IMR-90 (cell line): ENCODE measurements around the gene TMEM117. TPM values are rescaled to one million over a fixed set of nuclear protein-coding genes. Genes with fewer than 3 reads are reported as not detected.

Source experiments
- ATAC-seq: fragments of 200-7000 bp; cut with Tn5 transposase; 2 replicates; pipeline ENCODE4 v1.9.1; 2020; ENCODE audit warnings: low read depth, mild to moderate bottlenecking, moderate library complexity
- BruUV-seq: library from RNA; stranded (reverse); fragments of 400-500 nt; replicated peaks from 2 replicates; lab custom pipeline; 2021; lab: Mats Ljungman, UMichigan
- CTCF ChIA-PET: fragments of 300-600 bp; formaldehyde crosslinking; extraction: SDS; loops from one replicate; lab custom pipeline; 2021; ENCODE audit warnings: antibody characterized with exemption; lab: Yijun Ruan, JAX
- POLR2A ChIA-PET: fragments of 300-600 bp; sonication (Branson Sonifier 250); formaldehyde crosslinking; loops from one replicate; lab custom pipeline; 2022; ENCODE audit warnings: antibody characterized with exemption; ENCODE audit not compliant: unreplicated experiment; lab: Charles Lee
- DNase-seq: peaks from one replicate; pipeline ENCODE4 v3.0.0; 2013
- H2AFZ ChIP-seq: replicated peaks from 2 replicates; pipeline ENCODE3; 2013; ENCODE audit warnings: low read length, mild to moderate bottlenecking; ENCODE audit not compliant: poor library complexity
- H2AK5ac ChIP-seq: 2 replicates; pipeline ENCODE4 v1.6.1; 2013; ENCODE audit warnings: low read depth, low read length, inconsistent platforms
- H2AK9ac ChIP-seq: replicated peaks from 2 replicates; pipeline ENCODE3; 2013; ENCODE audit warnings: mild to moderate bottlenecking, low read depth, low read length, moderate library complexity; ENCODE audit not compliant: poor library complexity
- H2BK120ac ChIP-seq: 2 replicates; pipeline ENCODE4 v1.6.1; 2013; ENCODE audit warnings: low read depth, low read length, inconsistent platforms
- H2BK15ac ChIP-seq: 3 replicates; pipeline ENCODE4 v1.6.1; 2013; ENCODE audit warnings: low read depth, low read length, inconsistent platforms
- H2BK20ac ChIP-seq: 2 replicates; pipeline ENCODE4 v1.6.1; 2013; ENCODE audit warnings: low read depth, mild to moderate bottlenecking, inconsistent platforms, low read length, moderate library complexity
- H2BK5ac ChIP-seq: 2 replicates; pipeline ENCODE4 v1.6.1; 2013; ENCODE audit warnings: mild to moderate bottlenecking, low read depth, low read length, inconsistent platforms; ENCODE audit not compliant: poor library complexity, severe bottlenecking
- H3K14ac ChIP-seq: replicated peaks from 2 replicates; pipeline ENCODE4 v1.6.1; 2013; ENCODE audit warnings: low read depth, low read length, inconsistent platforms
- H3K18ac ChIP-seq: 2 replicates; pipeline ENCODE4 v1.6.1; 2013; ENCODE audit warnings: low read depth, low read length, control low read depth
- H3K23ac ChIP-seq: 2 replicates; pipeline ENCODE4 v1.6.1; 2013; ENCODE audit warnings: low read depth, low read length, inconsistent platforms
- H3K27ac ChIP-seq: 2 replicates; pipeline ENCODE4 v1.5.1; 2013; ENCODE audit warnings: mild to moderate bottlenecking, control low read depth, low read length; ENCODE audit not compliant: insufficient read depth
- H3K27me3 ChIP-seq: 2 replicates; pipeline ENCODE4 v1.6.1; 2013; ENCODE audit warnings: low read length; ENCODE audit not compliant: control insufficient read depth, insufficient read depth
- H3K36me3 ChIP-seq: 2 replicates; pipeline ENCODE4 v1.6.1; 2013; ENCODE audit warnings: low read length, mixed read lengths; ENCODE audit not compliant: control insufficient read depth, insufficient read depth
- H3K4ac ChIP-seq: 2 replicates; pipeline ENCODE4 v1.6.1; 2013; ENCODE audit warnings: low read depth, low read length, inconsistent platforms
- H3K4me1 ChIP-seq: 2 replicates; pipeline ENCODE4 v1.6.1; 2013; ENCODE audit warnings: low read length, mixed read lengths; ENCODE audit not compliant: control insufficient read depth, insufficient read depth
- H3K4me2 ChIP-seq: 2 replicates; pipeline ENCODE4 v1.6.1; 2013; ENCODE audit warnings: low read depth, mild to moderate bottlenecking, control low read depth, low read length, moderate library complexity
- H3K4me3 ChIP-seq: 2 replicates; pipeline ENCODE4 v1.5.1; 2013; ENCODE audit warnings: low read depth, mild to moderate bottlenecking, control low read depth, low read length, moderate library complexity; ENCODE audit not compliant: insufficient read depth
- H3K56ac ChIP-seq: 2 replicates; pipeline ENCODE4 v1.6.1; 2013; ENCODE audit warnings: low read length, inconsistent platforms; ENCODE audit not compliant: insufficient read depth; ENCODE audit errors: extremely low read depth
- H3K79me1 ChIP-seq, 2 experiments: 2 replicates each; pipeline ENCODE4 v1.6.1; 2013; ENCODE audit warnings: low read length in 2 of 2, inconsistent platforms in 1 of 2, low read depth in 1 of 2
- H3K9ac ChIP-seq: 2 replicates; pipeline ENCODE4 v1.6.1; 2013; ENCODE audit warnings: low read depth, low read length, control low read depth
- H3K9me1 ChIP-seq: 2 replicates; pipeline ENCODE4 v1.6.1; 2013; ENCODE audit warnings: low read length, inconsistent platforms; ENCODE audit not compliant: insufficient read depth
- H3K9me3 ChIP-seq: 2 replicates; pipeline ENCODE4 v1.6.1; 2013; ENCODE audit warnings: low read length; ENCODE audit not compliant: control insufficient read depth, insufficient read depth
- H4K20me1 ChIP-seq: 2 replicates; pipeline ENCODE4 v1.6.1; 2013; ENCODE audit warnings: low read length, inconsistent platforms; ENCODE audit not compliant: insufficient read depth
- H4K5ac ChIP-seq: 2 replicates; pipeline ENCODE4 v1.6.1; 2013; ENCODE audit warnings: mild to moderate bottlenecking, low read depth, low read length, control low read depth
- H4K8ac ChIP-seq, 2 experiments: 2 replicates each; pipeline ENCODE4 v1.6.1; 2013; ENCODE audit warnings: low read depth in 2 of 2, low read length in 2 of 2, control low read depth in 1 of 2, inconsistent platforms in 1 of 2
- H4K91ac ChIP-seq: 2 replicates; pipeline ENCODE4 v1.6.1; 2013; ENCODE audit warnings: low read depth, low read length, inconsistent platforms; ENCODE audit not compliant: insufficient read depth
- FOS ChIP-seq: fragments of 150-350 bp; IDR thresholded peaks from 2 replicates; pipeline ENCODE4 v1.6.1; 2016; ENCODE audit warnings: low read depth, low read length
- MAZ ChIP-seq: IDR thresholded peaks from 2 replicates; pipeline ENCODE4 v1.6.1; 2012; ENCODE audit warnings: low read depth, mild to moderate bottlenecking, low read length, improper control_type of control experiment, moderate library complexity, borderline replicate concordance
- NFE2L2 ChIP-seq: fragments of 150-350 bp; IDR thresholded peaks from 2 replicates; pipeline ENCODE4 v1.6.1; 2016; ENCODE audit warnings: low read depth, mild to moderate bottlenecking, low read length
- SMC3 ChIP-seq: fragments of 150-350 bp; IDR thresholded peaks from 2 replicates; pipeline ENCODE4 v1.6.1; 2016; ENCODE audit warnings: low read depth, mild to moderate bottlenecking, antibody characterized with exemption, low read length, moderate library complexity
- dilution Hi-C: fragments of 300-500 bp; cut with HindIII; formaldehyde crosslinking; loops from one replicate; pipeline ENCODE4 v1.14.3; 2018; ENCODE audit warnings: low sequenced_read_pairs; ENCODE audit not compliant: unreplicated experiment
- in situ Hi-C: fragments of 300-500 bp; cut with MboI; formaldehyde crosslinking; loops from 3 replicates; pipeline ENCODE4 v1.14.3; 2019; ENCODE audit warnings: low sequenced_read_pairs, inconsistent platforms, mixed read lengths
- intact Hi-C: fragments of 100-400 bp; cut with micrococcal nuclease; formaldehyde crosslinking; loops from 2 replicates; pipeline ENCODE4 v1.10.0; 2022
- polyA plus RNA-seq, 3 experiments: library from polyadenylated mRNA; depleted of rRNA; stranded (reverse); fragments of >200 nt; gene quantifications; 2 replicates each; pipeline ENCODE4 v1.2.3, GENCODE V29; 2012; ENCODE audit warnings: low replicate concordance in 1 of 3
- total RNA-seq: library from RNA; depleted of rRNA; stranded (reverse); fragments of >200 nt; gene quantifications from 2 replicates; pipeline ENCODE4 v1.2.3, GENCODE V29; 2012
- TF ChIP-seq, protein P1 (sequence below): conservative IDR thresholded peaks from 2 replicates; pipeline ENCODE4 v1.5.1; 2012; ENCODE audit warnings: mild to moderate bottlenecking, low read depth, low read length, improper control_type of control experiment

Gene TMEM117
- total and polyA plus RNA-seq, 2 of the 4 experiments (the other 2 are of a cell fraction): 8.7 to 21.0 TPM

DNA sequence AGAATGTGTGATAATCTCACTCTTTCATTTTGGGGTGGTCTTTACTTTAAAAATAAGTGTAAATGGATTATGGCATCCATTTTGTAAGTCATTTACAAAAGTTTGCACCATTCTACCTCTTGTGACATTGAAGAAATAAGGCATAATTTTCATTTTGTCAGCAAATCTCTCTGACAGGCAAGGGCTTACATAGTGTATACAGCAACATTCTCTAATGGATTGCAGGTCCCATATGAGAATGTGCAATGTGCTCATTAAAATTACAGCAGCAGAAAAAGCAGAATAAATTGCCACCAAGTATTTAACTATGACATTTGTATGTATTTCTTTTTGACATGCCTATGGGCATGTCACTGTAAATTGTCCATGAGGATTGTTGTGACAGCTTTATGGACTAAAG, 223.6 kb downstream of the TMEM117 start:
- Histone ChIP-seq H3K27ac (no peak overlapping the region), H3K4ac (no peak overlapping the region), H3K27me3 (no peaks in the 10 kb centered on the region), H2BK20ac (no peak overlapping the region), H2AFZ (no peak overlapping the region), H3K4me3 (no peak overlapping the region), H2BK120ac (no peak overlapping the region), H4K8ac (no peak overlapping the region), H3K9me3 (no peaks in the 10 kb centered on the region), H3K23ac (no peak overlapping the region), H2BK15ac (no peak overlapping the region), H2AK5ac (no peak overlapping the region), H3K79me1 (no peaks in the 10 kb centered on the region), H2BK5ac (no peak overlapping the region), H3K14ac (no peak overlapping the region), H3K4me1 (no peaks in the 10 kb centered on the region), H3K18ac (no peak overlapping the region), H3K56ac (no peak overlapping the region), H4K91ac (no peak overlapping the region), H3K4me2 (no peak overlapping the region), H3K36me3 (no peaks in the 10 kb centered on the region), H4K5ac (no peak overlapping the region), H2AK9ac (no peak overlapping the region), H3K9me1 (no peaks in the 10 kb centered on the region), H4K20me1 (no peaks in the 10 kb centered on the region), H3K9ac (no peak overlapping the region)
- in situ Hi-C loops (no loop called here), dilution Hi-C loops (no loop called here), intact Hi-C loops (no loop called here)
- CTCF ChIA-PET: interaction anchor here (1.3 kb wide), 1 partner anchor 11 kb away, joined by 3 read pairs; no protein-coding TSS in a partner anchor
- BruUV-seq: no TSS peak
- POLR2A ChIA-PET: no interaction called here
- TF ChIP-seq FOS: no peak
- TF ChIP-seq, protein P1, sequence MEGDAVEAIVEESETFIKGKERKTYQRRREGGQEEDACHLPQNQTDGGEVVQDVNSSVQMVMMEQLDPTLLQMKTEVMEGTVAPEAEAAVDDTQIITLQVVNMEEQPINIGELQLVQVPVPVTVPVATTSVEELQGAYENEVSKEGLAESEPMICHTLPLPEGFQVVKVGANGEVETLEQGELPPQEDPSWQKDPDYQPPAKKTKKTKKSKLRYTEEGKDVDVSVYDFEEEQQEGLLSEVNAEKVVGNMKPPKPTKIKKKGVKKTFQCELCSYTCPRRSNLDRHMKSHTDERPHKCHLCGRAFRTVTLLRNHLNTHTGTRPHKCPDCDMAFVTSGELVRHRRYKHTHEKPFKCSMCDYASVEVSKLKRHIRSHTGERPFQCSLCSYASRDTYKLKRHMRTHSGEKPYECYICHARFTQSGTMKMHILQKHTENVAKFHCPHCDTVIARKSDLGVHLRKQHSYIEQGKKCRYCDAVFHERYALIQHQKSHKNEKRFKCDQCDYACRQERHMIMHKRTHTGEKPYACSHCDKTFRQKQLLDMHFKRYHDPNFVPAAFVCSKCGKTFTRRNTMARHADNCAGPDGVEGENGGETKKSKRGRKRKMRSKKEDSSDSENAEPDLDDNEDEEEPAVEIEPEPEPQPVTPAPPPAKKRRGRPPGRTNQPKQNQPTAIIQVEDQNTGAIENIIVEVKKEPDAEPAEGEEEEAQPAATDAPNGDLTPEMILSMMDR: no peak
- no peak for TF ChIP-seq NFE2L2
- TF ChIP-seq SMC3: no peak
- no peak for TF ChIP-seq MAZ
- no peak for ATAC-seq
- DNase-seq: no peak
